ENCODE data around the gene FAM118B. TPM values are rescaled to one million over a fixed set of nuclear protein-coding genes. Genes with fewer than 3 reads are reported as not detected.
A peak's percentile ranks its signal among the peaks of the same experiment; 100 is the strongest.
"Not testable (repeated sequence)": the region's sequence is repeated elsewhere in the genome, so short reads cannot be mapped to it uniquely, and the experiment has no call there.

Gene FAM118B
- total RNA-seq, 1 donor from 2014 or later = 26.7 TPM

- intact Hi-C loops (cut with micrococcal nuclease) = no loop called here
- no peaks in the 10 kb centered on the region for H3K27me3 ChIP-seq (ENCODE audit: low read depth)
- DNase-seq = no peak
- H3K4me3 ChIP-seq = no peak overlapping the region
- no peak overlapping the region for H3K27ac ChIP-seq (replicated peaks)
- no peaks in the 10 kb centered on the region for H3K9me3 ChIP-seq (replicated peaks)
- peaks cover 26% of the 10 kb centered on the region for H3K4me1 ChIP-seq
- peaks cover 20% of the 10 kb centered on the region for H3K36me3 ChIP-seq
- TF ChIP-seq, protein P1, sequence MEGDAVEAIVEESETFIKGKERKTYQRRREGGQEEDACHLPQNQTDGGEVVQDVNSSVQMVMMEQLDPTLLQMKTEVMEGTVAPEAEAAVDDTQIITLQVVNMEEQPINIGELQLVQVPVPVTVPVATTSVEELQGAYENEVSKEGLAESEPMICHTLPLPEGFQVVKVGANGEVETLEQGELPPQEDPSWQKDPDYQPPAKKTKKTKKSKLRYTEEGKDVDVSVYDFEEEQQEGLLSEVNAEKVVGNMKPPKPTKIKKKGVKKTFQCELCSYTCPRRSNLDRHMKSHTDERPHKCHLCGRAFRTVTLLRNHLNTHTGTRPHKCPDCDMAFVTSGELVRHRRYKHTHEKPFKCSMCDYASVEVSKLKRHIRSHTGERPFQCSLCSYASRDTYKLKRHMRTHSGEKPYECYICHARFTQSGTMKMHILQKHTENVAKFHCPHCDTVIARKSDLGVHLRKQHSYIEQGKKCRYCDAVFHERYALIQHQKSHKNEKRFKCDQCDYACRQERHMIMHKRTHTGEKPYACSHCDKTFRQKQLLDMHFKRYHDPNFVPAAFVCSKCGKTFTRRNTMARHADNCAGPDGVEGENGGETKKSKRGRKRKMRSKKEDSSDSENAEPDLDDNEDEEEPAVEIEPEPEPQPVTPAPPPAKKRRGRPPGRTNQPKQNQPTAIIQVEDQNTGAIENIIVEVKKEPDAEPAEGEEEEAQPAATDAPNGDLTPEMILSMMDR (IDR thresholded peaks at IDR 0.05; ENCODE audit: borderline replicate concordance) = no peak
Measured at GRCh38 chr11:126308271-126308671, 96.7 kb downstream of the FAM118B start.

GRCh38 chr11:126308771-126309170, 97.2 kb downstream of the FAM118B start:
- H3K9me3 ChIP-seq (replicated peaks); H3K27me3 ChIP-seq (ENCODE audit: low read depth); H3K4me3 ChIP-seq; DNase-seq; intact Hi-C loops (cut with micrococcal nuclease); H3K27ac ChIP-seq (replicated peaks): not testable (repeated sequence)
- Histone ChIP-seq H3K36me3 (peaks cover 20% of the 10 kb centered on the region), H3K4me1 (peaks cover 21% of the 10 kb centered on the region)

GRCh38 chr11:126310200-126310991, 98.8 kb downstream of the FAM118B start:
- H3K36me3 ChIP-seq = peaks cover 24% of the 10 kb centered on the region
- intact Hi-C loops (cut with micrococcal nuclease) = loop anchor here (2.0 kb wide), 1 partner anchor 170 kb away; no protein-coding TSS in a partner anchor
- no peak overlapping the region for H3K27ac ChIP-seq (replicated peaks)
- no peak overlapping the region for H3K4me3 ChIP-seq
- H3K4me1 ChIP-seq = peaks cover 8% of the 10 kb centered on the region
- TF ChIP-seq, protein P1 (IDR thresholded peaks at IDR 0.05; ENCODE audit: borderline replicate concordance) = peak; percentile 92
- DNase-seq = peak; percentile 80
- no peaks in the 10 kb centered on the region for H3K9me3 ChIP-seq (replicated peaks)
- H3K27me3 ChIP-seq (ENCODE audit: low read depth) = no peaks in the 10 kb centered on the region

DNA sequence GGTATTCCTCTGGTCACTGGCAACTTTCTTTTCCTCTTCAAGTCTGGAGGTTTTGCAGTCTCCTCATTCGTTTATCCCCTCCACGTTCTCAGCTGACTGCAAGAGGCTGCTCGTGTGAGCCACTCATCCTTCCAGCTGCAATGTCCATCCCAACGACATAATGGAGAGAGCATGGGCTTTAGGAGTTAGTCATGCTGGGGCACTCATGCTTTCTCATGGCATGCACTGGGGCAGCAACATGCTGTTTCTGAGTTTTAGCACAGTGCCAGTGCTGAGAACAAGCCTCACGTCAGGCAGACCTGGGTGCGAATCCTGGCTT, 99.4 kb downstream of the FAM118B start:
- intact Hi-C loops (cut with micrococcal nuclease) = loop anchor here (2.0 kb wide), 1 partner anchor 170 kb away; no protein-coding TSS in a partner anchor
- TF ChIP-seq, protein P1 (IDR thresholded peaks at IDR 0.05; ENCODE audit: borderline replicate concordance) = no peak
- H3K27ac ChIP-seq (replicated peaks) = no peak overlapping the region
- H3K36me3 ChIP-seq = peaks cover 24% of the 10 kb centered on the region
- peaks cover 8% of the 10 kb centered on the region for H3K4me1 ChIP-seq
- no peak for DNase-seq
- no peak overlapping the region for H3K4me3 ChIP-seq
- no peaks in the 10 kb centered on the region for H3K27me3 ChIP-seq (ENCODE audit: low read depth)
- no peaks in the 10 kb centered on the region for H3K9me3 ChIP-seq (replicated peaks)

GRCh38 chr11:126311401-126312291, 100.1 kb downstream of the FAM118B start:
- Histone ChIP-seq H3K27ac (replicated peaks) (no peak overlapping the region), H3K4me3 (no peak overlapping the region), H3K36me3 (peaks cover 24% of the 10 kb centered on the region), H3K9me3 (replicated peaks) (no peaks in the 10 kb centered on the region), H3K27me3 (ENCODE audit: low read depth) (no peaks in the 10 kb centered on the region), H3K4me1 (peaks cover 8% of the 10 kb centered on the region)
- TF ChIP-seq, protein P1 (IDR thresholded peaks at IDR 0.05; ENCODE audit: borderline replicate concordance) = no peak
- no peak for DNase-seq
- intact Hi-C loops (cut with micrococcal nuclease) = loop anchor here (2.0 kb wide), 1 partner anchor 169 kb away; no protein-coding TSS in a partner anchor

Other genes with a start within 250 kb of the FAM118B start
- gene CDON, start 148.9 kb upstream of the FAM118B start, total RNA-seq = 9.9 TPM
- 37.6 TPM for gene RPUSD4, start 132 bp upstream of the FAM118B start, total RNA-seq
- 64.2 TPM for gene SRPRA, start 57.1 kb downstream of the FAM118B start, total RNA-seq
- gene FOXRED1, start 57.4 kb downstream of the FAM118B start, total RNA-seq = 27.7 TPM
- 6.0 TPM for gene TIRAP, start 71.3 kb downstream of the FAM118B start, total RNA-seq
- 12.1 TPM for gene DCPS, start 92.3 kb downstream of the FAM118B start, total RNA-seq
- gene ST3GAL4, start 143.9 kb downstream of the FAM118B start, total RNA-seq = 61.7 TPM

All from left ventricle myocardium inferior (tissue), 1 donor.